HL-60 (cell line): ENCODE data around the gene PER3.

Source experiments
- DNase-seq, 2 experiments: peaks; one replicate each; pipeline ENCODE4 v3.0.0-alpha.2; 2010 to 2020; ENCODE audit warnings: low read depth in 1 of 2, low spot score in 1 of 2
- H3K27ac ChIP-seq: fragments of 250-450 bp; sonication (Bioruptor Pico); replicated peaks from 2 replicates; pipeline ENCODE4 v1.5.1; 2020; ENCODE audit warnings: mild to moderate bottlenecking, moderate library complexity
- H3K27me3 ChIP-seq: fragments of 250-450 bp; sonication (Bioruptor Pico); 2 replicates; pipeline ENCODE4 v1.5.1; 2021; ENCODE audit warnings: mild to moderate bottlenecking, moderate library complexity; ENCODE audit not compliant: insufficient read depth, poor library complexity, severe bottlenecking
- H3K4me3 ChIP-seq: replicated peaks from 2 replicates; pipeline ENCODE4 v1.5.1; 2011; ENCODE audit warnings: mild to moderate bottlenecking, control low read depth, low read length; ENCODE audit not compliant: insufficient read depth
- GABPA ChIP-seq: IDR thresholded peaks from 2 replicates; pipeline ENCODE4 v1.6.1; 2012; ENCODE audit warnings: low read depth
- POLR2AphosphoS5 ChIP-seq: IDR thresholded peaks from 2 replicates; pipeline ENCODE4 v1.6.1; 2012; ENCODE audit warnings: low read depth
- REST ChIP-seq: IDR thresholded peaks from 2 replicates; pipeline ENCODE4 v1.6.1; 2012; ENCODE audit warnings: low read depth; ENCODE audit not compliant: insufficient replicate concordance
- SPI1 ChIP-seq: IDR thresholded peaks from 2 replicates; pipeline ENCODE4 v1.6.1; 2012; ENCODE audit warnings: low read depth, mild to moderate bottlenecking, borderline replicate concordance
- TF ChIP-seq, protein P1 (sequence below): IDR thresholded peaks from one replicate; pipeline ENCODE4 v1.5.1; 2011; ENCODE audit warnings: low read length, control low read depth, inconsistent platforms; ENCODE audit not compliant: insufficient read depth

PER3 gene

GRCh38 chr1:7778133-7778628 is 5.9 kb upstream of the PER3 start:
- no peak for TF ChIP-seq REST
- TF ChIP-seq, protein P1, sequence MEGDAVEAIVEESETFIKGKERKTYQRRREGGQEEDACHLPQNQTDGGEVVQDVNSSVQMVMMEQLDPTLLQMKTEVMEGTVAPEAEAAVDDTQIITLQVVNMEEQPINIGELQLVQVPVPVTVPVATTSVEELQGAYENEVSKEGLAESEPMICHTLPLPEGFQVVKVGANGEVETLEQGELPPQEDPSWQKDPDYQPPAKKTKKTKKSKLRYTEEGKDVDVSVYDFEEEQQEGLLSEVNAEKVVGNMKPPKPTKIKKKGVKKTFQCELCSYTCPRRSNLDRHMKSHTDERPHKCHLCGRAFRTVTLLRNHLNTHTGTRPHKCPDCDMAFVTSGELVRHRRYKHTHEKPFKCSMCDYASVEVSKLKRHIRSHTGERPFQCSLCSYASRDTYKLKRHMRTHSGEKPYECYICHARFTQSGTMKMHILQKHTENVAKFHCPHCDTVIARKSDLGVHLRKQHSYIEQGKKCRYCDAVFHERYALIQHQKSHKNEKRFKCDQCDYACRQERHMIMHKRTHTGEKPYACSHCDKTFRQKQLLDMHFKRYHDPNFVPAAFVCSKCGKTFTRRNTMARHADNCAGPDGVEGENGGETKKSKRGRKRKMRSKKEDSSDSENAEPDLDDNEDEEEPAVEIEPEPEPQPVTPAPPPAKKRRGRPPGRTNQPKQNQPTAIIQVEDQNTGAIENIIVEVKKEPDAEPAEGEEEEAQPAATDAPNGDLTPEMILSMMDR: no peak
- no peak for TF ChIP-seq GABPA
- no peak for TF ChIP-seq SPI1
- no peak for TF ChIP-seq POLR2AphosphoS5
- no peak for DNase-seq

DNA sequence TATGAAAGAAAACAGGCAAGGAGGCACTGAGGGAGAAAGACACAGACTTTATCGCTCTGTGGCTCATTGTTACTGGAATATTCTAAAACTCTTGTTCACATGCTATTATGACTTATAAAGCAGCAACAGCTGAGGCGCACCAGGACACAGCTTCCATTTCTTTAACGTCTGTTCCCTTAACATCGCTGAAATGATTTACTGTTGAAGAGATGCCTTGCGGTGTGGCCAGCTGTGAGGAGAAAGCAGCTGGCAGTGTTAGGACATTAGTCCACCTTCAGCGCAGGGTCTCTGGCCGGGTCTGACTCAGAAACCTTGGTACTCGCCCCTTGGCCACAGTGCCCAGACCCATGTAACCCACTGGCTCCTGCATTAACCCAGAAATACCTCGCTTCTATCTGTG is 3.1 kb upstream of the PER3 start:
- no peak overlapping the region for H3K4me3 ChIP-seq
- H3K27ac ChIP-seq: no peak overlapping the region; the same call in 1 of the 2 replicates
- DNase-seq: no peak
- no peak for TF ChIP-seq POLR2AphosphoS5
- no peak for TF ChIP-seq GABPA
- no peak for TF ChIP-seq REST
- TF ChIP-seq, protein P1: no peak
- no peak for TF ChIP-seq SPI1
- no peaks in the 10 kb centered on the region for H3K27me3 ChIP-seq

More at GRCh38 chr1:7778133-7778628, 5.9 kb upstream of the PER3 start:
- H3K4me3 ChIP-seq: no peak overlapping the region
- no peaks in the 10 kb centered on the region for H3K27me3 ChIP-seq
- no peak overlapping the region for H3K27ac ChIP-seq

GRCh38 chr1:7781501-7781900 is 2.6 kb upstream of the PER3 start:
- H3K27ac ChIP-seq: peak overlapping the region; percentile 27; the same call in 1 of the 2 replicates
- no peaks in the 10 kb centered on the region for H3K27me3 ChIP-seq
- TF ChIP-seq POLR2AphosphoS5: no peak
- peak; percentile 65; the same call in 1 of the 2 replicates for TF ChIP-seq SPI1
- TF ChIP-seq REST: no peak
- TF ChIP-seq GABPA: no peak
- peak in 1 of 2 experiments; percentile 47 for DNase-seq
- H3K4me3 ChIP-seq: no peak overlapping the region
